Measurements from ENCODE around the gene DENND6A.

DNA sequence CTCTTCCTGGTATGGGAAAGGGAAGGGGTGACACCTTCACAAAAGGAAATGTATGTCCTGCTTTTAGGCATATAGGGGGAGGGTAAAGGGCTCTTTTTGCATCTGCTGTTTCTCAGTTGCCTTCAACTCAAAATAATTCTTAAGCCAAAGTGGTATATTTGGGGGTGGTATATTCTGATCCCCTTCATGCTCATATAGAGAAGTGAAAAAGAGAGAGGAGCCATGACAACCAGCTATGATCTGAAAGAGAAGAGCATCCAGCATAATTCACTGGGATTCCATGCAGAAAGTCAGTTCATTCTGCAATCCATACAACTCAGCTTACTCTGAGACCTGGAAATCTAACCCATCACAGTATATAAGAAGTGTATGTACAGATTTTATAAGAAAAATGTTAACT is 22.3 kb downstream of the DENND6A start:
- TF ChIP-seq CTCF (IDR thresholded peaks at IDR 0.05) (no peak), POLR2A (IDR thresholded peaks at IDR 0.05) (no peak)

All from heart left ventricle (tissue), 13 donors.